GM18909 (cell line): ENCODE measurements around the gene RFTN1.

Experiments used
- ATAC-seq: cut with Tn5 transposase; IDR thresholded peaks from one replicate; pipeline ENCODE4 v1.9.1; 2021; ENCODE audit warnings: mild to moderate bottlenecking; ENCODE audit not compliant: unreplicated experiment, poor library complexity

Gene RFTN1

DNA sequence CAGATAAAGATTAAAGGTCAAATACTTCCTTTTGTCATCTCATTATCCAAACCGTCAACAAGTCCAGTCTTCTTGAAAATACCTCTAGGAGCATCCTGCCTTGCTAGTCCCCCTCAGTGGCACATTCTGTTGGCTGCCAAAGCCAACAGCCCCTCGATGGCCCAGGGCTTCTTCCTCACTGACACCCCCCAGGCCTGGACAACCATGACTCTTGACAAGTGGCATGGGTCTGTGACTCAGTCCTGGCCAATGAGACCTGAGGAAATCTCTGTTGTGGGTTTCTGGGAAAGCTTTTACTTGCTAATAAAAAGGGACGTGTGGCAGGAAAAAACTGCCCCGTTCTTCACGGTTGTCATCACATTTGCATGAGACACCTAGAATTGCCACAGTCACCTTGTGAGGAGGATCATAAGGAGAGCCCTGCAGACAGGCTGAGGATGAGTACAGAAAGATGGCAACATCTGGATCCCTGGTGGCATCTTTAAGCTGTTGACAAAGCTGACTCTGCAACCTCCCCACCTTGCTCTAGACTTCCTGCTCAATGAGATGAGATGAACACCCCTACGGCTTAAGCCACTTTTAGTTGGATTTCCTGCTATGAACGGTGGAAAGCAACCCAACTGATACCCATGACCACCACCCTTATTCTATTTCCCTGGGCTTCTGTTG lies 167.0 kb downstream of the RFTN1 start:
- ATAC-seq, result no peak

DNA sequence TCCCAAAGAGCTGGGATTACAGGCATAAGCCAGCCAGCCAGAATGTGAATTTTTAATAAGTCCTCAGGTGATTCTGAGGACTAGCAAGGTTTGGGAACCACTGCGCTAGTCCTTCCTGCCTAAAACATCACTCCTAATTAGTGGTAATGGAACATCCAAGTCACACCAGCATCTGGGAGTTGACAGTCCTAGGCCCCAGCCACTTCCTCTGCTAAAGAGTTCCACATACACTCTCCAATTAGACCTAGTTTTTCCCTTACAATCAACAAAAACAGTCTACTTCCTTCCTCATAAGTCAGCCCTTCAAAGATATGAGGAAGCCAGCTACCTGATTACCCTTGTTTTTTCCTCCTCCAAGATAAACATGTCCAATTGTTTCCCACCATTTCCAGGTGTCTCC lies 170.4 kb downstream of the RFTN1 start:
- ATAC-seq, result no peak

DNA sequence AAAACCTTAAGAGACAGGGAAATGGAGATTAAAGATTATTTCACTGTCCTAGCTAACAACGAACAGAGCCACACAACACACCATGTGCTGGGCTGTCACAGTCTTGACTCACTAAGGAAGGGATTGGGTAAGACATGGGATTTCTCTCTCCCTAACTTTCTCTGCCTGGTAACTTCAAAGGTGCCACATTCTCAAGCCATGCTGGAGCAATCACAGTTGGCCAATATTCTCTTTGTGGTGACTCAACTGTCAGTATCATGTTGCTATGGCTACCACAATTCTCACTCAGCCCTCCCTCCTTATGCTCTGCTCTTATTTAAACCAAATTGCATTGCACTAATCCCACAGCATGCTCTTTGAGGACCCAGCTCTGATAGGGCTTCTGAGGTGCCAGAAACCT lies 174.5 kb downstream of the RFTN1 start:
- ATAC-seq, result peak; percentile 51

DNA sequence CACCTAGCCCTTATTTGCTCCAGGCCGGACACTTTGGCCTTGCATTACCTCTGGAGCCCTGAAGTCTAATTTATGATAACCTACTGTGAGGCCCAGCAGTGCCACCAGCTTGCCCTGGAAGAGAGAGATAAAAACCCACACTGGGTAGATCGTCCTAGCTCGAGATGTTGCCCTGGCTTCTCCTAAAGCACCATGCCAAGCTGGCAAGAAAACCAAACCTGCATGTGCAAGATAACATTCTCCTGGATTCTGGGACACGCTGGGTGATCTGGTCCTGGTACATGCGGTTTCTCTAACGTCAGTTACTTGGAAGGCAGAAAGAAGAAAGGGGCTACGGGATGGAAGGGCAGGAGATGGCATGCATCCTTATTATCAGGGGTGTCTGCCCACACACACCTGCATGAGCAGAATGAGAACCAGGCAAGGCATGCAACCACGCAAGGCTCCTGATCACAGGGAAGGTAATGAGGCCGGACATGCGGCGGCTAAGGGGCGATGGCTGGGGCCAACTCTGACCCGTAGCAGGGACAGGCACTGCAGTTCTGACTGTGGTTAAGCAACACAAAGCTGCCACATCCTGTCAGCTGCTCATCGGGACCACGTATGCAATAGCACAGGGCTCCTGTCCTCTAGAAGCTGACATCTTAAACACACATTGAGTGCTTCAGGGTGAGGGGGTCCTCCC lies 175.5 kb downstream of the RFTN1 start:
- peak; percentile 95 for ATAC-seq

DNA sequence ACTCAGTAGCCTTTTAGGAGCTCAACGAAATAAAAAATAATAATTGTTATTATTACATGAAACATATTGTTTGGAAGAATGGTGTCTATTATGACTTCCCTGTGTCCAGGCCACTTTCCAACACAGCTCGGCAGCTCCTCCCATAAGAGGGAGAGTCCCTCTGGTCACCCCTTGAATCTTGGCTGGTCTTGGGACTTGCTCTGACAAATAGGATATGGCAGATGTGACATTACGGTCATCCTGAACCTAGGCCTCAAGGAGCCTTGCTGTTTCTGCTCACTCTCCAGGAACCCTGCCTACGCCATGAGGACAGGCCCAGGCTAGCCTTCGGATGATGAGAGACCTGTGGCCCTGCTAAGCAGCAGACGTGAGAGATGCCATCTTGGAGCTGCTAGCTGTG lies 176.7 kb downstream of the RFTN1 start:
- ATAC-seq, result no peak

DNA sequence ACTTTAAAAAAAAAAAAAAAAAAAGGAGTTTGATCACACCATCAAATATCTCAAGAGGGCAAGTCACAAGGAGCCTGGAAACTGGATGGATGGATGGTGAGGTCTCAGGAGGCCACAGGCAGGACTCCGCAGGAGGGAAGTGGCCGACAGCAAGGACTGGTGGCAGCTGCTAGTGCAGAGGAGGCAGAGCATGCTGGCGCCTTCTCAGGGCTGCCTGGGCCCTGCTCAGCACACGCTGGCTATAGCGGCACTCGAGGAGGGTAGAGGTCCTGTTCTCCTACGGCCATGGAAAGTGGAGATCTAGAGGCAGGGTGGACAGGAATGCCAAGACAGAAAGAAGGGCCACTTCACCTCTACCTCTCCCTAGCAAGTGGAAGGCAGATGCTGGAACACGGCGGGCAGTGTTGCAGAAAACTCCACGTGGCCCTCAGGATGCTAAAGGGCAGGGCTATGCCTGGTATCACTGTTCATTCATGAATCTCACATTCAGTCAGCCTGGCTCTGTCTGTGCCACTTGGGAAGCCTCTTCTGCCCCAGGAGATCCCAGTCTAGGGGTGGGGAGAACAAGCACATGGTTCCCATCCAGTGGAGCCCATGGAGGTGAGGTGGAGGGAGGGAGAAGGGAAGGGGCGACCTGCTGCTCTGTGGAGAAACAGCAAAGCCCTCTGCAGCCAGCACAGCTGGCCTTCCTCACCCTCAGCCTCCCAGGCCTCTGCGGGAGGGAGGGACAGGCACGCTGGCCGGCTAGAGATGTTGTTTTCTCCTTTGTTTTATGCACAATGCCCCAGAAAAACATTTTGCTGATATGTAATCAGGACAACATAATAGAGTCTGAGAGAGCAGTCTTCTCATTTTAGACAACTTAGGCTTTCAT lies 177.5 kb downstream of the RFTN1 start:
- no peak for ATAC-seq

DNA sequence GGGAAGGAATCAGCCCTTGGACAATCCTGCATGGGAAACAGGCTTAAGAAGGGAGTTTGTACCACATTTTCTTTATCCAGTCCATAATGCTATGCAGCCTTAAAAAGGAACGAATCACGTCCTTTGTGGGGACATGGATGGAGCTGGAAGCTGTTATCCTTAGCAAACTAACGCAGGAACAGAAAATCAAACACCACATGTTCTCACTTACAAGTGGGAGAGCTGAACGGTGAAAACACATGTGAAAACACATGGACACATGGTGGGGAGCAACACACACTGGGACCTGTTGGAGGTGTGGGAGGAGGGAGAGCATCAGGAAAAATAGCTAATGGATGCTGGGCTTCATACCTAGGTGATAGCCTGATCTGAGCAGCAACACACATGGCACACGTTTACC lies 178.2 kb downstream of the RFTN1 start:
- no peak for ATAC-seq

DNA sequence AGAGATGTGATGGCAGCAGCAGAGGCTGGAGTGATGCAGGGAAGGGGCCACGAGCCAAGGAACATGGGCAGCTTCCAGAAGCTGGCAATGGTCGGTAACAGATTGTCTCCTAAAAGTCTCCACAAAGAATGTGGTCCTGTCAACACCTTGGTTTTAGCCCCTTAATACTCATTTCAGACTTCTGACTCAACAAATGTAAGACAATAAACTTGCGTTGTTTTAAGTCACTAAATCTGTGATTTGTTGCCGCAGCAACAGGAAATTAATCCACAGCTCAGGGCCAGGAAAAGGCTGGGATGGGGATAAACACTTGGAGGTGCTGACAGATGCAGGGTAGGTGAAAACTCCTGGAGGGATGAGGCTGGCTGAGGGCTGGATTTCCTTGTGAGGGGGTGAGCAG lies 178.6 kb downstream of the RFTN1 start:
- no peak for ATAC-seq

DNA sequence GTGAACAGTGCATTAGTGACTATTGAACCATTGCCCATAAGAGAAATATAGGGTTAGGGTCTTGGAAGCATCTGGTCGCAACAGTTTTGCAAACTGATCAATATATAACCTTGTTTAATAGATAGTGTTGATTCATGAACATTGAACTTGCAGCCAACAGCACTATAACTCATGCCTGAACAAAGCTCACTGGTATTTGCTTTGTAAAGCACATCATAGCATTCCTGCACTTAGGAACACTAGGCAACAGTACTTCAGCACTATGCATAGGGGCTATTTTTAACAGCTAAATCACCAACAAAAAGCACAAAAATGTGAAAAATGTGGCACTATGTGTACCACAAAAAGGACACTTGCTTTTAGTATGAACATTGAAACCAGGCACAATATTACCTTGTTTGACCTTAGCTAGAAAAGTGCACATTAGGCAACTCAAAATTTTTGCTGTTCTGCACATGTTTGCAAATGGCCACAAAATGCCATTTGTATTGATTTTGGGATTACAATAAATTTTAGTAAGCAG lies 180.5 kb downstream of the RFTN1 start:
- no peak for ATAC-seq

DNA sequence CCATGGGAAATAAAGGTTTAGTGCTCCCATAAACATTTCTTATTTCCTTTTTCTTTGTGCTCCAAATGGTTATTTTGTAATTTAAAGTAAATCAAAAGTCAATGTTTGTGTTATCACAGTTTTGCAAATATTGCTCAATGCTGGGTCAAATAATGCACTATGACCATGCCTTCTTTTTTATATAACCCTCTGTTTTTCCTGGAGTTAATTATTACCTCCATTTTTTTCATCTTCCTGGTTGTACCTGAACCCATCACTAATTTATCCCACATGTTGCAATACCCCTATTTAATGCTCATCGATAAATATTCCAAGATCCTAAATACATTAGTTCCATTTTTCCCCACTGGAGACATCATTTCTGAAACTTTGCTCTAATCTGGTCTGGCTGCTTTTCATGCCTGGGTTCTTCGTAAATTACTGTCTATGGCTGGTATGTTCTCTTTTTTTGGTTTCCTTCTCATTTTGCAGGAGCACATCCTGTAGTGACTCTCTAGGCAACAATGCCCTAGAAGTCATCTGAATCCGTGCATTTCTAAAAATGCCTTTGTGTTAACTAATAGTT lies 182.1 kb downstream of the RFTN1 start:
- ATAC-seq, result no peak

DNA sequence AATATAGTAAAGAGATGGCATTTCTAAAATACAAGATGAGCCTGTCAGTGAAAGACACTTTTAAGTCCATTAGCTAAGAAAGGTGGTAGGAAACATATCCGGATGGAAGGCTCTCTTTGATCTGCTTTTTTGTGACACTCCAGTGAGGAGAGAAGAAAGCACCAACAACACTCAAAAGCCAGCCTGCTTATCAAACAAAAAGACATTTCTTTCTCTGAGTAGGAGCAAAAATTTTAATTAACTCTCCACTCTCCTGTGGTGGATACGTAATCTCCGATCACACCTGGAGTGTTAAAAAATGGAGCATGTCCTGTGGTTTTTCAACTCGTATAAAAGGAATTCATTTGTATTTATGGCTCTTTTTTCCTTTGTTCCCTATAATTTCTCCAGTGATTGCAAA lies 183.1 kb downstream of the RFTN1 start:
- no peak for ATAC-seq

DNA sequence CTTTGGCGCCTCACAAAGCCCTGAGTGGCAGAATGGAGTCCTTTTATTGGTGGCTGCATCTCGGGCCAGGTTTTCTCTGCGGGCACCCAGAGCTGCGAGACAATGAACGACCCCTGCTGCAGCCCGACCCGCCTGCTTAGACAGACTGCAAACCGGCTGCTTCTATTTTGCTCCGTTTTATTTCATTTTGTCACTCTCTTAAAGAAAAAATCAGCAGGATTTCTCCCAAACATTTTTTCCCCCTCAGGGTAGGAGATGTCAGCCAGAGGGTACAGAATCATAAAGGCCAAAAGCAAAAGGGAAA lies 183.7 kb downstream of the RFTN1 start:
- ATAC-seq, result no peak

DNA sequence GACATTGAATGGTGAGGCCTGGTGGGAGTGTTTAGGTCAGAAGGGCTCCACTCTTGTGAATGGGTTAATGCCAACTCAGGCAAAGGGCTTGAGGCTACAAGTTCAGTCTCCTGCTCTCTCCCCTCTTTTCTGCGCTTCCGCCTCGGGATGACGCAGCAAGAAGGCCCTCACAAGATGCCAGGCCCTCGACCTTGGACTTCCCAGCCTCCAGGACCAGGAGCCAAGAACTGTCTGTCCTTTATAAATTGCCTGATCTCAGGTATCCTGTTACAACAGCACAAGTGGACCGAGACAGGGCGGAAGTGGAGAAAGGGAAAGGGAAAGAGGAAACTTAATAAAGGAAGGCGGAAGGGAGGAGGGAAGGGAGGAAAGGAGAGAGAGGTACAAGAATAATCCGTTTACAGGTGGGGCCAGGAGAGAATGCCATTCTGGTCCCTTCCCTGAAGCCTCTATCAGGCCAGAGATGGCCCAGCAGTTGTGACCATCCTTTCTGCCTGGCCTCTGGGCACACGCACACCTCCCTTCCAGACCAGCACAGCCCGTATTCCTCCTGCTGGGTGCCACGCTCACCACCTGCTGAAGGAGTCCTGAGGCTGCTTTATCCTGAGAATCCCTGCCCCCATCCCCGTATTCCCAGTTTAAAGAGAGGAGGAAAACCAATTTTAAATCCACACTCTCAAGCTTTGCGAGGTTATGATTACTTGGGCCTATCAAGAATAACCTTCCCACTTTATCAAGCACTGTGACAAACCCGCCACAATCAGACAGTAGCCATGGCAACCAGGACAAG lies 184.3 kb downstream of the RFTN1 start:
- no peak for ATAC-seq

DNA sequence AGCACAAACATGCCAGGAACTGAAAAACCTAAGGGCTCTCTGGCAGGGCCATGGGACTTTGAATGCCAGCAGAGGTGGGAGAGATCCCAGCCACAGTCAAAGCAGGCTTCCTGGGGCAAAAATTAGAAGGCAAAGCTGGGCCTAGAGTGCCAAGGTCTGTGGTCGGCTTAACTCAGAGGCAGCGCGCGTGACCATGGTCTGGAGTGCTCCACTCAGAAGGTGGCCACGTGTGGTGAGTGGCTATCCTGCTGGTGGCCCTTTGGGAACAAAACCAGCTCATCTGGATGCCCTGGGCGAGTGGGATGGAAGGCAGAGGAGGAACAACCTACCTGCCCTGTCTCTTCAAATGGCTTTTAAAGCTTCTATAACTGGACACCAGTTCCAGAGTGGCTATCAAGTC lies 185.4 kb downstream of the RFTN1 start:
- ATAC-seq, result no peak

DNA sequence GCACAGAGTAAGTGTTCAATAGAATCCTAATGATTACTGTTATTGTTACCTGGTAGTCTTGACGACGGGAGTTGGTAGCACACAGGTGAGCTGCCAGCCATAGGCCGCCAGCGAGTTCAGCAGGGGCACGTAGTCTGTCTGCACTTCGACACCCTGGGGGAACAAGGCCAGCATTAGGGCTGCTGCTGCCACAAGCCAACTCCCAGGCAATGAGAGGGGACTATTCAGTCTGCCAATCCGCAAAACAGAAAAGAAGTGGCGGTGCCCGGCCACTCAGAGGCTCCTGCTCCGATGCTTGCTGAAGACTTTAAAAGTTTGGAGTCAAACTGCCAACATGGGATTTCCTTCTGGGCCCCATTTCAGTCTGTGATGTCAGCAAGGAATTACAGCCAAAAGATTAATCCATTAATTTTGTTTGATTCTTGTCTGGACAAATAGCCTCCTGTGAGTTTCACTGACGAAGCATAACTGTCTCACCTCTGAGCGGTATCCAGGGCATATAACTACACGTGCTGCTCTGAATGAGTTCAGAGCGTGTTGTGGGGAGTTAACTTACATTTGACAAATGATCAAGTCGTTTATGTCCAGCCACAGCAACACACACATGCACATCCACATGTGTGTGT lies 186.7 kb downstream of the RFTN1 start:
- no peak for ATAC-seq

DNA sequence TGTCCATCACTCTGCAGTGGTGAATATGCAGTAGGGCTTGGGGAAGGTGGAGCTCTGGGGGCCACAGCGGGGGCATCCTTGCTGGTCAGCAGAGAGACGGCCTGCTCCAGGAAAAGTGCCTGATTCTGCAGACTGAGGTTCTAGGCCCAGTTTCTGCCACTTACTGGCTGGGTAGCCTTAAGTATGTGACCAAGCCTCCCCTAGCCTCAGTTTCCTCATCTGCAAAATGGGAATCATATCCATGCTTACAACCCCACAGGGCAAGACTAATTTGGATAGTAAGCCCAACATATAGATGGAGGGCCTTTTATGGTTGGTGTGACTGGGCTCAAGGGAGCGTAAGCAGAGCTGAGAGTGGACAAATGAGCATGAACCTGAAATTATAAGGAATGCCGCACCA lies 187.6 kb downstream of the RFTN1 start:
- ATAC-seq, result no peak

DNA sequence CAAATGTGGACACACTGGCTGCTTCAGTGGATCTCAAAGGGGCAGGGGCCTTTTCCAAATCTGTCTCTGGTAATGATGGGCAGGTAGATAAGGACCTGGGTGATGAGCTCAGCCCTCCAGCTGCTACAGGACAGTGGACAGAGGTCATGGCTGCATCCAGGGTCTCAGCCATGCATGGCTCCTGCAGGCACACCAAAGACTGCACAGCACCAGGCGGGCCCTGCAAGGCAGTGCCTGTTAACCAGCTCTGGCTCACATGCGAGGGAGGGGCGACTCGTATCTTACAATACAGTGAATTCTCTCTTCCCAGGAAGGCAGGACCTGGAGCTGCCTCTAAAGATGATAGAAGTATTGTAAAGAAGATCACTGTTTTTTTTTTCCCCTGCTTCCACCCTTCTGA lies 189.8 kb downstream of the RFTN1 start:
- no peak for ATAC-seq

DNA sequence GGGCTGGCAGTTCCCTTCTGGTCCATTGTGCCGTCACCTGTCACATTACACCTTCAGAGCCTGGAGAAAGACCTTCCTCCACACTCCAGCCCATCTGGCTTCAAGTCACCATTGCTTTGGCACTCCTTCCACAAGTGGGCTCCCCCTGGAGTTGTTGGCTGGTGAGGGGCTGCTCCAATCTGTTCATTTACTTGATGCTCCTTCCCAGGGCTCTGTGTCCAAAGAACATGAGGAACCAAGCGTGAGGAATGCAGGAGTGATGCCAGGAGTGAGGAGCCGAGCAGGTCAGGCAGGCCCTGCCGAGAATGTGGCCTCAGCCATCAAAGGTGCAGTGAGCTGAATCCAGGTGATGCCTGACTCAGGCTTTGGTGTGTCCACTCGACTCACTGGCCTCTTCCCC lies 191.3 kb downstream of the RFTN1 start:
- ATAC-seq, result no peak

DNA sequence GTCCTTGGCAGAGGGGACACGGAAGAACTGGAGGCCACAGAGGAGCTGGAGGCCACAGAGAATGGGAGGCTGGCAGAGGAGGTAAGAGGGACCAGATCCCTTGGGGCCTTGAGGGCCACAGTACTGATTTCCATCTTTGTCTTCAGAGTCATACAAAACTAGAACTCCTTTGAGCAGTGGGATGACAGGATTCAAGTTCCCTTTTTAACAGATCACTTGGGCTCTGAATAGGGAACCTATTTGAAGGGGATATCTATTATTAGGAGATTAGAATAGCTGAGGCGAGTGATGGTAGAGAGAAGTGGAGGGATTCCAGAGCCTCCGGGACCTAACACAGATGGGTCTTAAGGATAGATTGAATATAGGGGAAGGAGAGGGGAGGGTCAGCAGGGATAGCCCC lies 192.8 kb downstream of the RFTN1 start:
- ATAC-seq, result no peak

DNA sequence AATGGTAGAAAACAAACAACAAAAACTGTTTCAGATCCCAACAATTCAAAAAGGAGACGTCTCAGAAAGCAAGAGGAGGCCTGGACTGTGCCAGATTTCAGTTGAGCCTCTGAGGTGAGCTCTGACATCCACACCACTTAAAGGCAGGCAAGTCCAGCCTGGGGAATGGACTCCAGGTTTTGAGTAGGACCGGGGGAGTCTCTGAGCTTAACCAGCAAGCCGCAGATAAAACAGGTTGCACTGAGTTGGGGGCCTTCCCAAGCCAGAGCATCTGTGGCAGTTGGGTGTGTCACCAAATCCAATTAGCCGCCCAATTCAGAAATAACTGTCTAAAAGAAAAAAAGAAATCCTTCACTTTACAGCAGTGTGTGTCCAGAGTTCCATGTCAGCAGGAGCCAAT lies 193.8 kb downstream of the RFTN1 start:
- ATAC-seq, result no peak
